Neural cell (in vitro differentiated cells): ENCODE measurements around the gene HSPB6.

ENCODE experiments used
- CTCF ChIP-seq: fragments of 450-650 bp; IDR thresholded peaks from 2 replicates; pipeline ENCODE4 v1.5.1; 2014; ENCODE audit warnings: antibody characterized with exemption, mild to moderate bottlenecking, moderate library complexity; ENCODE audit not compliant: poor library complexity, severe bottlenecking
- EZH2 ChIP-seq: fragments of 200-600, 300-800 bp; shearing (Covaris generic), sonication (generic); IDR thresholded peaks from 2 replicates; pipeline ENCODE4 v1.6.1; 2014; ENCODE audit warnings: antibody characterized with exemption, low read length, borderline replicate concordance, mild to moderate bottlenecking; ENCODE audit not compliant: insufficient read depth, poor library complexity, severe bottlenecking
- MXI1 ChIP-seq: fragments of 450-650 bp; conservative IDR thresholded peaks from 2 replicates; pipeline ENCODE4 v1.6.1; 2014; ENCODE audit warnings: antibody characterized with exemption, mild to moderate bottlenecking; ENCODE audit not compliant: poor library complexity, severe bottlenecking
- POLR2AphosphoS5 ChIP-seq: IDR thresholded peaks from 2 replicates; pipeline ENCODE4 v1.6.1; 2012
- RAD21 ChIP-seq: fragments of 450-650 bp; conservative IDR thresholded peaks from 2 replicates; pipeline ENCODE4 v1.6.1; 2014; ENCODE audit warnings: antibody characterized with exemption, mild to moderate bottlenecking, moderate library complexity
- TAF1 ChIP-seq: IDR thresholded peaks from 2 replicates; pipeline ENCODE4 v1.6.1; 2012; ENCODE audit warnings: low read depth

GRCh38 chr19:35742121-35742724 lies 14.6 kb downstream of the HSPB6 start, which contains the start of gene IGFLR1:
- TF ChIP-seq CTCF (no peak), RAD21 (no peak), MXI1 (no peak), POLR2AphosphoS5 (no peak), TAF1 (no peak), EZH2 (no peak)
